ENCODE measurements around the gene SLC16A2.

The SLC16A2 gene

DNA sequence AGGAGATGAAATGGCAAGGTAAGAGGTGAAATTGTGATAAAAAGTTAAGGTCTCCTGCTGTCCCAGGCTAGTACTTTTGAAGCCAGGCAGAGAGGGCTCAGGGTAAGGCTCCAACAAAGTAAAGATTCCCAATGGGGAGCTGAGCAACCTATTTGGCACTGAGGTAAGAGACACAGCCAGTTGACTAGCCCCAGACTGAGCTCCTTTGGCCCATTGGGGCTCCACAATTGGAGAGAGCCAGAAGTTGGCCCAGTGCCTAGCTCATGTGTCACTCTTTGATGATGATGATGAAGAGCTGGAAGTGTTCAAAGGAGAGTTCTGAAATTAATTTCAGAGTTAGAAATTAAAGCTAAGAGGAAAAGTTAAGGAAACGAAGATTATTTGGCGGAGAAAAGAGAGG is 98.6 kb downstream of the SLC16A2 start:
- TF ChIP-seq, protein P1, sequence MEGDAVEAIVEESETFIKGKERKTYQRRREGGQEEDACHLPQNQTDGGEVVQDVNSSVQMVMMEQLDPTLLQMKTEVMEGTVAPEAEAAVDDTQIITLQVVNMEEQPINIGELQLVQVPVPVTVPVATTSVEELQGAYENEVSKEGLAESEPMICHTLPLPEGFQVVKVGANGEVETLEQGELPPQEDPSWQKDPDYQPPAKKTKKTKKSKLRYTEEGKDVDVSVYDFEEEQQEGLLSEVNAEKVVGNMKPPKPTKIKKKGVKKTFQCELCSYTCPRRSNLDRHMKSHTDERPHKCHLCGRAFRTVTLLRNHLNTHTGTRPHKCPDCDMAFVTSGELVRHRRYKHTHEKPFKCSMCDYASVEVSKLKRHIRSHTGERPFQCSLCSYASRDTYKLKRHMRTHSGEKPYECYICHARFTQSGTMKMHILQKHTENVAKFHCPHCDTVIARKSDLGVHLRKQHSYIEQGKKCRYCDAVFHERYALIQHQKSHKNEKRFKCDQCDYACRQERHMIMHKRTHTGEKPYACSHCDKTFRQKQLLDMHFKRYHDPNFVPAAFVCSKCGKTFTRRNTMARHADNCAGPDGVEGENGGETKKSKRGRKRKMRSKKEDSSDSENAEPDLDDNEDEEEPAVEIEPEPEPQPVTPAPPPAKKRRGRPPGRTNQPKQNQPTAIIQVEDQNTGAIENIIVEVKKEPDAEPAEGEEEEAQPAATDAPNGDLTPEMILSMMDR (IDR thresholded peaks at IDR 0.05; ENCODE audit: low read depth, low read length): no peak
- H3K4me3 ChIP-seq (ENCODE audit: low read depth, low read length): no peak overlapping the region
- in situ Hi-C loops (cut with HindIII; ENCODE audit: low sequenced_read_pairs): no loop called here
- no peak for DNase-seq (ENCODE audit: low read depth, low spot score)

DNA sequence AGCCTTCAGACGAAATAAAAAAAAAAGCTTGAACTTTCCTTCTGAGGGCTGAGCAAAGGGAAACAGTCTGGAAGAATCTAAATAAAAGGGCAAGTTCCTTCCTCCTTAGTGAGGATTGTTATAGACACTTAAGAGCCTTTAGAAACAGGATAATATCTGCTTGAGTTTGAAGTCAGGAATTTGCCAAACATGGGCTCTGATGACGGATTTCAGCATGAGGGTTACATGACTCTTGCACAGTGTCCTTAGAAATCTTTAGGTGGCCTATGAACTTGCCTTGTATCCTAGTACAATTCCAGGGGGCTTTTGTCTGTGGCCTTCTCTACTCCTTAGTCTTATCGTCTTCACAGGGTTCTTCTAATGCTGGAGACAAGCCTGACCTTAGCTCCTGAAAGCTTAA is 99.0 kb downstream of the SLC16A2 start:
- no peak for DNase-seq (ENCODE audit: low read depth, low spot score)
- TF ChIP-seq, protein P1 (IDR thresholded peaks at IDR 0.05; ENCODE audit: low read depth, low read length): no peak
- in situ Hi-C loops (cut with HindIII; ENCODE audit: low sequenced_read_pairs): no loop called here
- no peak overlapping the region for H3K4me3 ChIP-seq (ENCODE audit: low read depth, low read length)

DNA sequence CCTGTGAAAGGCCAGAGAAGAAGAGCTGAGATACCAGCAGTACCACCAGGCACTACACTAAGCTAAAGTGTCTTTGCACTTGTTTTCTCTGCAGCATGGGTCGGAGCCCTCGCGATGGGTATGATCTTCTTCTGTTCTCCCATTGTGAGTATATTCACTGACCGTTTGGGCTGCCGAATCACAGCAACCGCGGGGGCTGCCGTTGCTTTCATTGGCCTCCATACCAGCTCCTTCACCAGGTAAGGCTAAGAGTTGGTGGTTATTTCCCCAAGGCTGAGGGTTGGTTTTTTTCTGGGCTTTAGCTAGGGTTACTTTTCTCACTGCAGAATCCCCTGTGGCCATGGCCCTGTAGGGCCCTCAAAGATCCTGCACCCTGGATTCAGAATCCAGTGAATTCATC is 99.6 kb downstream of the SLC16A2 start:
- no peak overlapping the region for H3K4me3 ChIP-seq (ENCODE audit: low read depth, low read length)
- TF ChIP-seq, protein P1 (IDR thresholded peaks at IDR 0.05; ENCODE audit: low read depth, low read length): no peak
- in situ Hi-C loops (cut with HindIII; ENCODE audit: low sequenced_read_pairs): no loop called here
- DNase-seq (ENCODE audit: low read depth, low spot score): no peak

DNA sequence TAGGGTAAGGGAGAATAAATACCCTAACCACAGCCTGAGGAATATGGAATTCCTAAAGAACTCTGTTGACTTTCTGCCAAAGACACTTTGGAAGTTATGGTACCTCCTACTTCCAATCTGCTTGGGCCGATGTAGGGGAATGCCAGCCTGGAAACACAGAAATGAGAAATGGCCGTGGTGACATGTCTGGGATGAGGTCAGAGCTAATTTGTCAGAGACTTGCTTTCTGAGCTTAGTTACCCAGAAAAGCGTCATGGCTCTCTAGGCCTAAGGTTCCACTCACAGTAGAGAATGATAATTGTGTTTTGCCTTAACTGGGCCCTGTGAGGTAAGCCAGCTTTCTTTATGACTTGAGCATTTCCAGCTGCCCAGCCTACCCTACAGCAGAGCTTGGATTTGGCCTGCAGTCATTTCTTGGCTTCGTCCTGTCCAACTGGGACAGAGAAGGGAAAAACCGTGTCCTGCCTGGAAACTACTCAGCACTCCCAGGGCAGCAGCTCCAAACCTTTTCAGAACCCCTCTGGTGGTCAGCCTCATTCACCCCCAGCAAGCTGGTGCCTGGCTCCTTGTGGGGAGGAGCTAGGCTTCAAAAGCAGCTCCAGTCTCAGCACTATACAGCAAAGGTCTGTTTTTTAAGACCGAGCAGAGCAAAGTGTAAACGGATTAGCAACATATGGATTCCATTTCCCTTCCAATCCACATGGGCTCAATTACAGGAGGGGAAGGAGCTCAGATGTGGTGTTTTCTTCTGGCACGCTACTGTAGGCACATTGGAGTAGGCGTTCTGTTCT is 100.9 kb downstream of the SLC16A2 start:
- peak; percentile 30 for DNase-seq (ENCODE audit: low read depth, low spot score)
- TF ChIP-seq, protein P1 (IDR thresholded peaks at IDR 0.05; ENCODE audit: low read depth, low read length): no peak
- no peak overlapping the region for H3K4me3 ChIP-seq (ENCODE audit: low read depth, low read length)
- in situ Hi-C loops (cut with HindIII; ENCODE audit: low sequenced_read_pairs): no loop called here

DNA sequence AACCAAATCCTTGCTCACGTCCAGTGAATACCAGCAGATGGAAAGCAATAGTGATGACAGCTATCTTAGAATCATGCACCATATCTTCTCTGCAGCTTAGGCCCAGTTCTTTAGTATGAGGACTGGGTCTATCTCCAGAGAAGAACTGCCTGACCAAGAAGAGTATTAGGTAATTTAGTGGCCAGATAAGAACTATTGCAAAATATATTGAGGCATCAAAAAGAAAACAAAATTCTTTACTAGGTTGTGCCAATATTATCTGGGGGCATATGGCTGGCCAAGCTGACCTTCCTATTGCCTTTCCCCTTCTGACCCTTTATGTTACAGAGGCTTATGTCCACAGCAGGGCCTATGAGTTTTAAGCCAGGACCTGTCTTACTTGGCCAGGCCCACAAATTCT is 101.9 kb downstream of the SLC16A2 start:
- H3K4me3 ChIP-seq (ENCODE audit: low read depth, low read length): no peak overlapping the region
- DNase-seq (ENCODE audit: low read depth, low spot score): no peak
- TF ChIP-seq, protein P1 (IDR thresholded peaks at IDR 0.05; ENCODE audit: low read depth, low read length): no peak
- in situ Hi-C loops (cut with HindIII; ENCODE audit: low sequenced_read_pairs): no loop called here

DNA sequence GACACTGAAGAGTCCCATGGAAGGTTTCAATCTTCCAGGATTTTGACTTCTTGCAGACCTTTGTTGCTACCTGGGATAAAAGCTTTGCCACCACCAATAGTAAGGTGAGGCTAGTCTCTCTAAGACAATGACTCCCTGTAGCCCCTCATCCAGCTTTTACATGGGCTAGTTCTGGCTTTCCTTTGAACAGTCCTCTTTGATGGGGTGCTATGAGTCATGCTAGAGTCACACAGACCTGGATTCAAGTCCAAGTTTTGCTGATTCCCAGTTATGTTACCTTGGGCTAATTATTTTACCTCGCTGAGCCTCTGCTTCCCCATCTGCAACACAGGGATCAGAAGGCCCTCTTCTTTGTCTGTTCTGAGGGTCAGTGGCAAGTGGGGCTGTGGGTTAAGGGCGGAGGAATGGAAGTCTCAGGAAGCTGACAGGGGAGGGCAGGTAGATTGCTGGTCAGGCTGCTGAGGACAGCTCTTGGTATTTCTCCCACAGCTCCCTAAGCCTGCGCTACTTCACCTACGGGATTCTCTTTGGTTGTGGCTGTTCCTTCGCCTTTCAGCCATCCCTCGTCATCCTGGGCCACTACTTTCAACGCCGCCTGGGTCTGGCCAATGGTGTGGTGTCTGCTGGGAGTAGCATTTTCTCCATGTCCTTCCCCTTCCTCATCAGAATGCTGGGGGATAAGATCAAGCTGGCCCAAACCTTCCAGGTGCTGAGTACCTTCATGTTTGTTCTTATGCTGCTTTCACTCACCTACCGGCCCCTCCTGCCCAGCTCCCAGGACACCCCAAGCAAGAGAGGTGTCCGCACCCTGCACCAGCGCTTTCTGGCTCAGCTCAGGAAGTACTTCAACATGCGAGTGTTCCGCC is 102.8 kb downstream of the SLC16A2 start:
- TF ChIP-seq, protein P1 (IDR thresholded peaks at IDR 0.05; ENCODE audit: low read depth, low read length): no peak
- DNase-seq (ENCODE audit: low read depth, low spot score): no peak
- H3K4me3 ChIP-seq (ENCODE audit: low read depth, low read length): no peak overlapping the region
- in situ Hi-C loops (cut with HindIII; ENCODE audit: low sequenced_read_pairs): no loop called here

Data from astrocyte of the spinal cord (primary cell).